RKO (cell line): ENCODE measurements around the gene CMSS1.

Experiments
- DNase-seq: peaks from one replicate; pipeline ENCODE4 v3.0.0-alpha.2; 2016; ENCODE audit warnings: low spot score

CMSS1 gene

GRCh38 chr3:99875581-99875928 lies 57.9 kb downstream of the CMSS1 start:
- peak; percentile 68 for DNase-seq

DNA sequence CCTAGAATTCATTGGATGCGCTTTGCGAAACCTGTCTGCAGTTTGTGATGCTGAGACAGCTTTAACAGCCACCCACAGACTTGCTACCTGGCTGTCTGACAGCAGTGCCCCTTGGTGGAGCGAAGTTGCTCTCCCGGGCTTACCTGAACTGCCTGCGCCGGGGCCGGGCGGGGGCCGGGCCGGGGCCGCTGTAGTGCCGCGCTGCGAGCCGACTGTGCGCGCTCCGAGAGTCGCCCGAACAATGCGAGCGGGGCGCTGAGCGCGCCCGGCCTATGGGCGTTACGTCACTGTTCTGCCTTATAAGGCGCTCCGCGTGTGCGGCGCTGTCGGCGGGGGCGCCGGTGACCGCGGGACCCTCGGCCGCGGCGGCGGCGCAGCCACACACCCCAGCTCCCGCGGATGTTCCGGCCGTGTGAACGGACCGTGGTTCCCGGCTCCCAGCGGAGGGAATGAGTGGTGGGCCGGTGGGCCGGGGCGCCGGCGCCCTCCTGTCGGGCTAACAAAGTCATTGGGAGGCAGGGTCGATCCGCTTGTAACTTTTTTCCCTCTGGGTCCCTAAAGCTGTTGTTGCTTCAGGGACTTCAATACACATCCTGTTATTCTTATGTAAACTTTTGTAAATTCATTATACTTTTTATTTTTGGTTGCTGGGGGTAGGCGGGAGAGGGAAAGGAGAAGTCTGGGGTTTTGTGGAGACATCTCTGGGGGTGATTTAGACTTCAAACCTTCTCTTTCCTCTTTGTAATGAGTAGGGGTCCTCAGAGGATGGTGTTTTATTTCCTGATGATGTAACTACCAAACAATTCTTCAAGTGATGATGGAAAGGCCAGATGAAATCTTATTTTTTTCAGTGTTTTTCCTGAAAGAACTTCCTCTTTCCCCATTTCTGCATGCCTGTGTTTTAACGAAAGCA lies 58.5 kb downstream of the CMSS1 start:
- peak; percentile 82 for DNase-seq

DNA sequence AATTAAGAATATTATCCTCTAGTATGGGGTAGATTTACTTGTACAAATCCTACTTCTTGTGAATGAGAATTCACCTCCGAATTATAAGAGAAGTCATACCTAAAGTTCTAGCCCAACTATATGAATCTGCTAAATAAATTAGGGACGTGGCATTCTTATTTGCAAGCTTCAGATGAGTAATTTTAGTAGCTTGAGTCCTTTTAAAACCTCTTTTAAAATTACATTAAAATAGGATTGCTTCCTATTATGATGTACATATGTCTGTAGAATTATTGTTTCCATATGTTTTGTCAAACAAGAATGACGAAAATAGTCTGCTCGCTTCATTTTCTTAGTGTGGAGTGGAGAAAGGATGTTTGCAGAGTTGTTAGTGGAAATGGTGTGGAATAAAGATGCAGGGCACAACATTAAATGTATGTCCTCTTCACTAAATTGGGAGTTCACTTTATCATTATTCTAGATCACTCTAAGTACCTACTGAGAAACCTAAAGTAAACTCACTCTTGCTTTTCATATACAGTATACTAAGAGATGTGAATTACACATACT lies 59.4 kb downstream of the CMSS1 start:
- DNase-seq, result no peak

DNA sequence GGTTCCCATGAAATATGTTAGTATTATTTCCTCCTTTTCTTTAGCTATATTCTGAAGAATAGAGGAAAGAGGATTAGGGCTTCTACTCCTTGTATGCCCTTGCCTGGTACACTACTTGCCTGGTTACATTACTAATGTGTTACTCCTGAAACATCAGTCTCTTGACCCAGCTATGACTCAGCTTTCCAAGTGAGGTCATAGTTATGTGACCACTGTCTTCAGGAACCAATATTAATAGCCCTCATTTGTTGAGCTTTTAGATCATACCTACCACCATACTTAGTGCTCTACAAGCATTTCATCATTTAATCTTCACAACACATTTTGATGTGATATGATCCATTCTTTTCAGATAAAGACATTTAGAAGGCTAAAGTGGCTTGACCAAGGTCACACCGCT lies 60.3 kb downstream of the CMSS1 start:
- peak; percentile 85 for DNase-seq

DNA sequence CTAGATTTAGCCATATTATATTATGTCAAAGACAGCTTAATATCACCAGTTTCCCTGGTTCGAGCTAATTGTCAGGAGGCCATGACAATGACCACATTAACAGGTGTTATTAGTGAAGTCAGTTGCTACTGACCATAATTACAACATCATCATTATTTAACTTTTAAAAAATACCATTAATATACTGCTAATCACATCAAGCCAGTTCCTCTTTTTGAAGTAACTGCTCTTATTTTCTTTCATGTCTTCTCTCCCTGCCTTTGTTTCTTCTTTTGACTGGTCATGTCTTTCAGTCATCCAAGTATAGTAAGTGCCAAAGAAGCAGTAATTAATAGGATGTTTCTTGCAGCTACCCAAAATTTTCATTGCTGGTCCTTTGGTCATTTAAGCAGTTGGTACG lies 61.6 kb downstream of the CMSS1 start:
- no peak for DNase-seq

DNA sequence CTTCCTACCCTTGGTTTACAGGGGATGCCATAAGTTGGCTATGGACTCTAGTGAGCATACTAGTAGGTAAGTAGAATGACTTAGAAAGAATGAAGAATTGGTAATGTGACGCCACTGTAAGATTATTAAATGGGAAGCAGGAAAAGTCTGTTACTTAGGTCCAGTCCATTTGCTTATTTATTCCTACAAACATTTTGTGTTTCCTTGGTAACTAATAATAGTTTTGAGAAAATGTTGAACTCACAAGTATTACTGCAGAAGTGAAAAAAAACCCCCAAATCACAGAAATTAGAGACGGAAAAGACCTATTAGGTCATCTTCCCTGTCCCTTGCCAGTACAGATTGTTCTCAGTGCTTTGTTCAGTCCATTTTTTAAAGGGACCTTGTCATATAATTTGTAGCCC lies 63.5 kb downstream of the CMSS1 start:
- DNase-seq, result no peak

GRCh38 chr3:99882436-99883137 lies 64.9 kb downstream of the CMSS1 start:
- no peak for DNase-seq

DNA sequence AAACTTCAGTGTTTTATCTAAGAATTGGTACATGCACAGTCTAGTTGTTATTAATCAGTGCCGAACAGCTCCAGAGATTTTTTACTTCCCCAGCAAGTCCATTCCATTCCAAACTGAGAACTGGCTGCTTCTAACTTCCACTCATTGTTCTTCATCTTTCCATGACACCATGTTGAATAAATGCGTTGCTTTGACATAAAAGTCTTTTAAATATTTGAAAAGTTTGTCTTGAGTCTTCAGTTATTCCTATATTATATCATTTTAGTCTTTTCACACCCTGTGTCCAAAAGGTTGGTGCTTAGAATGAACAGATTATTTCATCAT lies 65.4 kb downstream of the CMSS1 start:
- no peak for DNase-seq

DNA sequence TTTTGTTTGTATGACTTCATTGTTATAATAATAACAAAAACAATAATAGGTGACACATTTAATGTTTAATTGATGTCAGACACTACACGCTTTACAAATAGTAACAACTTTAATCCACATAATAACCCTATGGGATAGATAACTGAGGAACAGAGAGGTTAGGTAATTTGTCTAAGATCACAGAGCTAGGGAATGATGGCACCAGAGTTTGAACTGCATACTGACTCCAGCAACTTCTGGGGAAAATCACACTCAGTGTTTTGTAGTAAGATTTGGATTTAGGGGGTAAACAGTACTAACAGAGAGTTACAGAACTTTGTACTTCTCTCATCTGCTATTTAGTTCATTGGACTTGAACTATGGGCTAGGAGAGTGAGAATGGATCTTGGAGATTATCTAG lies 66.0 kb downstream of the CMSS1 start:
- no peak for DNase-seq

DNA sequence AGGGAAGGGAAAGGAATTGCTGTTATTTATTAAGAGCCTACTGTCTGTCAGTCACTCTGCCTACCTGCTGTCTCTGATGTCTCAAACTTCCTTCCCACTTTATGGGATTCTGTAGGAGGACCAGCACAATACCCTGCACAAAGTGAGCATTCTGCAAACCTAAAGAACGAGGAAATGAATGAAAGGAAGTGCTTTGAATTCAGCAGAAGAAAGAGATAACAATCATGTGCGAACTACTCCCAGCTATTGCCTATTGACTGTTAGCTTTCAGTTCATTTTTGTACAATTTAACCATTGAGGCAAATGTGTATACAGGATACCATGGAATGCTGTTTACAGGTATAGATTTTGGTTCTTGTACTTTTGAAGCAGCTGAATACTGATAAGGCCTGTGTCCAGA lies 66.8 kb downstream of the CMSS1 start:
- DNase-seq, result no peak

DNA sequence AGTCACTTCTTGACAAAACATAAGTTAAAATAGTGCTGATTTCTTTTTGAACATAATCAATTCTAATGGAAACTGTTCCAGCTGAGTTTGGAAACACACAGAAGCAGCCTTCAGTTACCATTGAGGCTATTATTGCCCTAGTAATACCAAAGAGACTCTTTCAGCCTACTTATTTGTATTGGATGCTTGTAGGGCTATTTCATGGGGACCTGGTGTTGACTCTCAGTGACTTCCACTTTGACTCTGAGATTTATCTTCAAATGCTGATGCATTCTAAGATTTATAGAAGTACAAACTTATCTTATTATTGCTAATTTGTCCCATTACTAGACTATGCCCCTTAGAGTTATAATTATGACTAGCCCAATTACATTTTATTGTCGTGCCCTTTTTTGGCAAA lies 67.4 kb downstream of the CMSS1 start:
- no peak for DNase-seq

- DNase-seq, result no peak
These were observed 68.2 kb downstream of the CMSS1 start for GRCh38 chr3:99885851-99886250.

GRCh38 chr3:99891610-99892285 lies 74.1 kb downstream of the CMSS1 start:
- no peak for DNase-seq

DNA sequence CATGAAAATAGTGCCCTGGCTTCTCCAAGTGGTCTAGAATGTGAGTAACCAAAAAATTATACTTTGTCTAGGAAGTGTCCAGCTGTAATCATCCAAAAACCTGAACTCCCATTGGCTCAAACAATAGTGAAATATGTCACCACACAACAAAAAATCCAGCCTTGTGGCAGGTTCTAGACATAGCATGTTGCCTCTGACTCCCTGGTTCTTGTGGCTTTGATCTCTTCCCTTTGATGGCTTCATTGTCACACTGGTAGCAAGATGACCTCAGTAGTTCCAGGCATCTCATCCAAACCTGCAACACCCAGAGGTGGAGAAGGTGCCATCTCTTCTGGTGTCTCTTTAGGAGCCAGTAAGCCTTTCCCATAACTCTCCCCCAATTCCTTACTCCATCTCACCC lies 74.7 kb downstream of the CMSS1 start:
- no peak for DNase-seq

DNA sequence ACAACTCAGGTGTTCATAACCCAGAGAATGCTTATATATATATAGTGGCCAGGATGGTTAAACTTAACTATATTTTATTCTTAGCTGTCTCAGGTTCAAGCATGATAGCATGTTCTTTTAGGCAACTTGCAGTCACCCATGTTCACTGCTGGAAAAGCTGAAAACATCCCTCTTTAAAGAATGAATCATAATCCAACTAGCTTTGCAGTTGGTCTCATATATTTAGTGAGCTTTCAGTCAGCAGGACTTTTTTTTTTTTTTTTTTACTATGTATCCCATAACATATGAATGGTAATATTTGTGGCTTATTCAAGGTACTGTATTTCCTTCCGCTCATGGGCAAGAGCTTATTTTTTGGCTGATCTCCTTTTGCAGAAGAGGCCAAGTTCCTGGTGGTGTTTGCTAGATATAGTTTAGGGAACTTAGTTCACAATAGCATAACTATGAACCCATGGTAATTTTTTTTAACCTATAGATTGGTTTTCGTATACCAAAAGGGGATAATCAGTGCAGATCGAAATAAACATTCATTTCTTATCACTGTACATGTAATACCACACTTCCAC lies 77.6 kb downstream of the CMSS1 start:
- DNase-seq, result no peak

- peak; percentile 94 for DNase-seq
These were observed 78.2 kb downstream of the CMSS1 start for GRCh38 chr3:99895703-99896441.

DNA sequence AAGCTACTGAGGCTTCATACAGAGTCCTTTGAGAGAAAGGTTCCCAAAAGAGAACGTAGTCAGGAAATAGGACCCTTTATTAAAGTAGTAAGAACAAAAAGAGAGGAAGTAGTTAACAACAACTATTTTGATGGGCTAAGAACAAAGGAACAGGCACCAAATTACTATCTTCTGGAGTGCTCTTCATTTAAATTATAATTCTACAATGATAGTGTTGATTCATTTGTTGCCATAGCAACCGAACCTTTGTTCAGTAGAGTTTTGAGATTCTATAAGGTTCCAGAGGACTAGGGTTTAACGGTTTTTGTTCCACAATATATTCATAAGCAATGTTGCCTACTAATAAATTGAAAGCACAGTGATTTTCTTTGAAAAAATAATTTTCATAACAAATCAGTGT lies 78.8 kb downstream of the CMSS1 start:
- no peak for DNase-seq

DNA sequence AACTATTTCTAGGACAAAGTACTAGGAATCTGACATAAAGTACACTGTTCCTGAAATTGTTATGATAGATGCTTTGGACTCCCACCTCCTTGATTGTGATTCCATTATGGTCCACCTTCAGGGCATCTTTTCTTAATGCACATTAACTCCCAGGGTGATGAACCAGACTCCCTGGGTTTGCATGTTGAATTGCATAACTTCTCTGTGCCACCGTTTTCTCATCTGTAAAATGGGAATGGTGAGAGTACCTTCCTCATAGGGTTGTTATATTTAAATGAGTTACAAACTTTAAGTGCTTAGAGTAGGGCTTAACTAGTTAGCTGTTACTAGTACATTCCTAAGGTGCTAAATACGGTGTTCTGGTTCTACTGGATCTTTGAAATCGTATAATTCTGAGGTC lies 81.9 kb downstream of the CMSS1 start:
- no peak for DNase-seq

DNA sequence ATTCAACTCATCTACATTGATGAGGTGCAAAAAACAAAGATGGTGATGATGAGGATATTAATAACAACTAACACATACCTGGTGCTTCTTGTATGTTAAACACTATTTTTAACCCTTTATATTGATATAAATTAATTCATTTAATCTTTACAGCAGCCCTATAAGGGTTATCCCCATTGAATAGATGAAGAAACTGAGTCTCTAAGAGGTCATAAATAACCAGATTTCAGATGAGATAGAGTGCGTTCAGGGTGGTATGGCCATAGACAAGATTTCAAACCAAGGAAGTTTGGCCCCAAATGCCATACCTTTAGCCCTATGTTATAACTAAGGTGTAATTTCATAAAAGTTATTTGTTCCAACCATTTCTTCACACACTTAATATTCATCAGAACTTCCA lies 82.6 kb downstream of the CMSS1 start:
- DNase-seq, result no peak

GRCh38 chr3:99901200-99901926 lies 83.7 kb downstream of the CMSS1 start:
- DNase-seq, result peak; percentile 91

DNA sequence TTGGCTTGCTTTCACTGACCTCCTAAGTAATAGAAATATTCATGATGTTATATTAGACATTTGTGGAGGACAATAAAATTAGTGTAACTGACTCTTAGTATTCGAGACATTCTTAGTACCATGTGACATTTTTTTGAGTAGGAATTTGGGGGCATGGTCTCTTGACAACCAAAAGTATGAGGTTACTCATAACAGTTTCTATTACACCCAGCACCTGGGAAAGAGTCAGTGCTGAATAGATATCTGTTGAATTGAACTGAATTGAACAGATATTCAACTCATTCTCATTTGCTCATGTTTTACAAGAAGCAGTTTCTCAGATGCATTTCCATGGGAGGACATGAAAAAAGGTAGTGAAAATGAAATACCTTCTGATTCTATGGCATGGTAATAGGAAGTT lies 84.4 kb downstream of the CMSS1 start:
- DNase-seq, result peak; percentile 27
